Amniotic epithelial cell (primary cell): Measurements from ENCODE around the gene RENBP.

ENCODE experiments used
- DNase-seq: peaks from one replicate; pipeline ENCODE4 v3.0.0-alpha.2; 2010; ENCODE audit warnings: low read depth

Gene RENBP

GRCh38 chrX:153919281-153919680 lies 25.2 kb downstream of the RENBP start:
- no peak for DNase-seq

GRCh38 chrX:153917869-153918268 lies 26.6 kb downstream of the RENBP start:
- no peak for DNase-seq

- no peak for DNase-seq
Observed at GRCh38 chrX:153913701-153914100, 30.7 kb downstream of the RENBP start.

GRCh38 chrX:153913211-153913610 lies 31.2 kb downstream of the RENBP start:
- DNase-seq = no peak

GRCh38 chrX:153911798-153912197 lies 32.6 kb downstream of the RENBP start:
- DNase-seq = no peak

GRCh38 chrX:153910446-153910845 lies 34.0 kb downstream of the RENBP start:
- DNase-seq = no peak

- no peak for DNase-seq
Observed at GRCh38 chrX:153909980-153910360, 34.5 kb downstream of the RENBP start.

GRCh38 chrX:153909024-153909979 lies 35.1 kb downstream of the RENBP start:
- DNase-seq = no peak

GRCh38 chrX:153908219-153908860 lies 36.1 kb downstream of the RENBP start:
- DNase-seq = no peak

GRCh38 chrX:153907456-153907855 lies 37.0 kb downstream of the RENBP start:
- no peak for DNase-seq

GRCh38 chrX:153906126-153906917 lies 38.1 kb downstream of the RENBP start:
- no peak for DNase-seq

GRCh38 chrX:153905481-153906095 lies 38.9 kb downstream of the RENBP start:
- DNase-seq = no peak

- no peak for DNase-seq
Observed at GRCh38 chrX:153903991-153904957, 40.2 kb downstream of the RENBP start, which contains the start of gene AVPR2. AVPR2 (plus strand) TSS chrX:153904673; CDS start chrX:153905146, 473 bp downstream.

- no peak for DNase-seq
Observed at GRCh38 chrX:153903238-153903980, 41.0 kb downstream of the RENBP start.

GRCh38 chrX:153902385-153902784 lies 42.1 kb downstream of the RENBP start:
- no peak for DNase-seq

GRCh38 chrX:153901753-153902140 lies 42.7 kb downstream of the RENBP start:
- DNase-seq = no peak

- DNase-seq = peak; percentile 92
Observed at GRCh38 chrX:153900831-153901752, 43.4 kb downstream of the RENBP start.

GRCh38 chrX:153897899-153898298 lies 46.5 kb downstream of the RENBP start:
- no peak for DNase-seq

- no peak for DNase-seq
Observed at GRCh38 chrX:153889123-153889522, 55.3 kb downstream of the RENBP start.
